GM12875 (cell line): ENCODE data around the gene EML4.

Experiments used
- H3K4me3 ChIP-seq: one replicate; pipeline ENCODE4 v1.5.1; 2011; ENCODE audit warnings: low read depth, low read length, control low read depth
- TF ChIP-seq, protein P1 (sequence below): IDR thresholded peaks from 2 replicates; pipeline ENCODE4 v1.5.1; 2011; ENCODE audit warnings: low read depth, mild to moderate bottlenecking, control low read depth, inconsistent platforms, low read length, moderate library complexity, borderline replicate concordance; ENCODE audit not compliant: insufficient read depth

EML4 gene

DNA sequence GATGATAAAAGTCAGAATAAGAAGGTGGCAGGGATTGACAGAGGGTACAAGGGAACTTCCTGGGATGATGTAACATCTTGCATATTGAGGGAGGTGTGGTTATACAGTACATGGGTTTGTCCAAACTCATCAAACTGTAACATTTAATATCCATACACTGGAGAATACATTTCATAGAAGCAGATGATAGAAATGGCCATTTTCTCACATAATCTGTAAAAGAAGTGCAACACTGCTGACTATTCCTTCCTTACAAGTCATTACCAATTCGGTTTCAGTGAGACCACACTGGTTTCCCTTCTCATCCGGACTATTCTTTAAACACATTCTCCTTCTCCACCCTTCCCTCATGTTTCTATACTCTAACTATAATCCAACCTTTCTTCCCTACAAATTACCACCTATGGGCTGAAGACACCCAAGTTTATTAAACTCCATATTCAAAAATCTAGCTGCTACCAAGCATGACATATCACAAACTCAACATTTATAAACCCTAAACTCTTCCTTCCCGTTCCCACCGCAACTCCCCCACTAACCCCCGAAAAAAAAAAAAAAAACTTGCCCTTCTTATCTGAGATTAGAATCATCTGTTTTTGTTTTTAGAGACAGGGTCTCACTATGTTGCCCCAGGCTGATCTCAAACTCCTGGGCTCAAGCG is 190.3 kb downstream of the EML4 start:
- peak overlapping the region; percentile 84 for H3K4me3 ChIP-seq
- TF ChIP-seq, protein P1, sequence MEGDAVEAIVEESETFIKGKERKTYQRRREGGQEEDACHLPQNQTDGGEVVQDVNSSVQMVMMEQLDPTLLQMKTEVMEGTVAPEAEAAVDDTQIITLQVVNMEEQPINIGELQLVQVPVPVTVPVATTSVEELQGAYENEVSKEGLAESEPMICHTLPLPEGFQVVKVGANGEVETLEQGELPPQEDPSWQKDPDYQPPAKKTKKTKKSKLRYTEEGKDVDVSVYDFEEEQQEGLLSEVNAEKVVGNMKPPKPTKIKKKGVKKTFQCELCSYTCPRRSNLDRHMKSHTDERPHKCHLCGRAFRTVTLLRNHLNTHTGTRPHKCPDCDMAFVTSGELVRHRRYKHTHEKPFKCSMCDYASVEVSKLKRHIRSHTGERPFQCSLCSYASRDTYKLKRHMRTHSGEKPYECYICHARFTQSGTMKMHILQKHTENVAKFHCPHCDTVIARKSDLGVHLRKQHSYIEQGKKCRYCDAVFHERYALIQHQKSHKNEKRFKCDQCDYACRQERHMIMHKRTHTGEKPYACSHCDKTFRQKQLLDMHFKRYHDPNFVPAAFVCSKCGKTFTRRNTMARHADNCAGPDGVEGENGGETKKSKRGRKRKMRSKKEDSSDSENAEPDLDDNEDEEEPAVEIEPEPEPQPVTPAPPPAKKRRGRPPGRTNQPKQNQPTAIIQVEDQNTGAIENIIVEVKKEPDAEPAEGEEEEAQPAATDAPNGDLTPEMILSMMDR, result no peak

DNA sequence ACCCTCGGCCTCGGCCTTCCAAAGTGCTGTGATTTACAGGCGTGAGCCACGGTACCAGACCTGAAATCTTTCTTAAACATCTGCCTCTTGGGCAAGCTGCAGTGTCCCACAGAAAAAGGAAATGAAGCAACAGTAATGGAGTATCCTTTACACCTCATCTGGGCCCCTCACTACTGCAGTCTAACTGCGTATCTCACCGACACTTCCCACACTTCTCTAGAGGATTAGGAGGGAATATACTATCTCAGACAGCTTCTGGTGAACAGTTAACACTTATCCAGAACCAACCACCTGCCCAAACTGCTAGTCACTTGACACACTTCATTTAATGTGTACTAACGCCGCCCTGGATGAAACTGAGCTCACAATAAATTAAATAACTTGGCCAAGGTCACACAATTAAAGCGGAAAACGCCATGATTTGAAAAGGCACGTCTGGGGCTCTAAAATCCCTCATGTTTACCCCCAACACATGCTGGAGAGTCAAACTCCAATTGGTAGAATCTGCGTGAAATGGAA is 190.9 kb downstream of the EML4 start:
- H3K4me3 ChIP-seq, result peak overlapping the region; percentile 84
- TF ChIP-seq, protein P1, result no peak

- H3K4me3 ChIP-seq, result peak overlapping the region; percentile 84
- TF ChIP-seq, protein P1, result no peak
These were observed 191.3 kb downstream of the EML4 start for GRCh38 chr2:42360493-42360889.

- peak within 1 kb of the TSS; percentile 84 for H3K4me3 ChIP-seq
These were observed 192.0 kb downstream of the EML4 start, which contains the start of gene COX7A2L for GRCh38 chr2:42360890-42361727. COX7A2L (minus strand) TSS chr2:42361217; CDS start chr2:42361161, 56 bp downstream.

DNA sequence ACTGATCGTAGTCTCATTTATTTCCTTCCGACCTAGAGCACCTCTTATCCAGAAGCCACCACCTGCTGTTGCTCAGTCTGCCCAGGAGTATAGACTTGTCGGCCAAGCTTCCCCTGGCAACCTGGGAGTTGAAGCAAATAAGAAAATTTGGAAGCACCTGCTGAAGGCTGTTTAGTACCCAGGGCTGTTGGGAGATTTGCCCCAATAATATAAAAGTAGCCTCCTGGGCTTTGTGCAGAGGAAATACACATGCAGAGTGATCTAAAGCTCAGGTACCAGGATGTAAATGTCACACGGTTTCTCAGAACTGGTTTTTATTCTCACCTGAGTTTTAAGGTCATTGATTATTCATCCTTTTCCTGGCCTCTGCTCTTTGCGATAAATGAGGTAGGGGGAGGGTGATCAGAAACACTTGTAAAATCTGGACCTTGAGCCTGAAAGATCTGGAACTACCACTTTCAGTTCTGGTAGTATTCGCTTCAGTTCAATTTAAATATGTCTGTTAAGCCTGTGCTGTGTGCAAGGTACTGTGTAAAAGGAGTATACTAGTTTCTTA is 192.7 kb downstream of the EML4 start:
- TF ChIP-seq, protein P1, result no peak
- peak overlapping the region; percentile 13 for H3K4me3 ChIP-seq

More at GRCh38 chr2:42360890-42361727, 192.0 kb downstream of the EML4 start, which contains the start of gene COX7A2L:
- TF ChIP-seq, protein P1, result no peak

DNA sequence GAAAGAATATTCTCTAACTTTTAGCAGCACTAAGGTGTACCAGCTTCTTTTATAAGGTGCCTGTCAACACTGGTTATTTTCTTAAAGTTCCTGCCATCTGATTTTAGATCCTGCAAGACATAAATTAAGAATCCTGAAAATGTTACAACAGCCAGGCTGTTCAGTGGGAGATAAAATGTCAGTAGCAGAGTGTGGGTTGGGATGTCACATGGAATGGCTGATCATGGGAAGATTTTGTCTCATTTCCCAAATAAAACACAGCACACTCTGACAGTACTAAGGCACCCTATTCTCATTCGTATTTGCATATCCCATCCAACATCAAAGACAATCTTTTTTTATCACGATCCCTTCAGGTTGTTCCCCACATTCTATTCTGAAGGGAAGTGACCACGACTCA is 194.3 kb downstream of the EML4 start:
- TF ChIP-seq, protein P1, result no peak
- no peak overlapping the region for H3K4me3 ChIP-seq
